K562 (cell line): Measurements from ENCODE around the gene RSPH9. TPM values are rescaled to one million over a fixed set of nuclear protein-coding genes. Genes with fewer than 3 reads are reported as not detected.

Source experiments
- ESRRB ChIP-seq: fragments of 250-450 bp; sonication (Bioruptor Pico); IDR thresholded peaks from 2 replicates; pipeline ENCODE4 v1.5.0; 2020; ENCODE audit warnings: mild to moderate bottlenecking, moderate library complexity, borderline replicate concordance
- FIP1L1 ChIP-seq: fragments of 200-400 bp; formaldehyde crosslinking; IDR thresholded peaks from 2 replicates; pipeline ENCODE4 v1.6.1; 2018; ENCODE audit warnings: mild to moderate bottlenecking, low read depth, low read length; ENCODE audit not compliant: poor library complexity, severe bottlenecking
- MNT ChIP-seq, 2 experiments: fragments of 450-650 bp; conservative IDR thresholded peaks; 2 replicates each; pipeline ENCODE4 v1.6.1; 2017; ENCODE audit warnings: mild to moderate bottlenecking in 2 of 2, moderate library complexity in 2 of 2
- POLR2A ChIP-seq: fragments of 450-650 bp; conservative IDR thresholded peaks from 2 replicates; pipeline ENCODE4 v1.6.1; 2016
- POLR2AphosphoS2 ChIP-seq: IDR thresholded peaks from 2 replicates; pipeline ENCODE4 v1.6.1; 2012; ENCODE audit warnings: low read length, improper control_type of control experiment
- PTBP1 ChIP-seq: fragments of 200-400 bp; formaldehyde crosslinking; IDR thresholded peaks from 2 replicates; pipeline ENCODE4 v1.6.1; 2017; ENCODE audit warnings: low read depth, low read length
- RAD21 ChIP-seq, 2 experiments: fragments of 250-450 bp in 1 of 2; fragments of 450-650 bp in 1 of 2; sonication (Bioruptor Pico) in 1 of 2; formaldehyde crosslinking in 1 of 2; IDR thresholded peaks in 1 of 2; conservative IDR thresholded peaks in 1 of 2; 2 replicates each; pipeline versions ENCODE4 v1.4.0 to v1.8.0; 2020 to 2022; ENCODE audit warnings: mild to moderate bottlenecking in 2 of 2, moderate library complexity in 1 of 2
- RBBP5 ChIP-seq: fragments of 200-600 bp; sonication (generic); IDR thresholded peaks from 2 replicates; pipeline ENCODE4 v1.6.1; 2012; ENCODE audit warnings: borderline replicate concordance, mild to moderate bottlenecking, low read length, control low read depth, inconsistent platforms; ENCODE audit not compliant: insufficient read depth, poor library complexity, severe bottlenecking
- ZFP30 ChIP-seq: fragments of 250-450 bp; sonication (Bioruptor Pico); IDR thresholded peaks from 2 replicates; pipeline ENCODE4 v1.8.0; 2022; ENCODE audit warnings: moderate library complexity, mild to moderate bottlenecking, inconsistent platforms, borderline replicate concordance
- ZNF134 ChIP-seq: fragments of 250-450 bp; sonication (Bioruptor Pico); conservative IDR thresholded peaks from 2 replicates; pipeline ENCODE4 v1.4.0; 2020
- ZNF586 ChIP-seq: fragments of 450-650 bp; formaldehyde crosslinking; conservative IDR thresholded peaks from 2 replicates; pipeline ENCODE4 v1.4.0; 2020; ENCODE audit warnings: mild to moderate bottlenecking, moderate library complexity
- polyA plus RNA-seq, 8 experiments: library from polyadenylated mRNA; depleted of rRNA in 4 of 8; stranded (reverse) in 5 of 8; unstranded in 3 of 8; fragments of >200 nt; fragmentation: Nextera tagmentation in 2 of 8; fragmentation: Illumina TruSeq in 1 of 8; extraction: Ambion mirVana in 2 of 8; extraction: Trizol in 1 of 8; gene quantifications; 2 replicates each; pipeline versions ENCODE4 v1.2.1 to v1.2.3, GENCODE V29; 2011 to 2014; ENCODE audit warnings: inconsistent platforms in 1 of 8, missing spikeins in 1 of 8
- total RNA-seq, 7 experiments: library from RNA; depleted of rRNA in 6 of 7; stranded (reverse); fragments of >200 nt in 6 of 7; fragmentation: Illumina TruSeq in 2 of 7; extraction: Trizol in 2 of 7; gene quantifications; 2 replicates each; pipeline versions ENCODE4 v1.2.1 to v1.2.3, GENCODE V29; 2011 to 2021; ENCODE audit warnings: low replicate concordance in 1 of 7
- TF ChIP-seq, protein P1 (sequence below): fragments of 450-650 bp; IDR thresholded peaks from 2 replicates; pipeline ENCODE4 v1.6.1; 2017; ENCODE audit warnings: antibody characterized with exemption, mild to moderate bottlenecking
- TF ChIP-seq, protein P2 (sequence below): fragments of 250-450 bp; sonication (Bioruptor Pico); IDR thresholded peaks from 2 replicates; pipeline ENCODE4 v1.8.0; 2022; ENCODE audit warnings: moderate library complexity, mild to moderate bottlenecking, inconsistent platforms
- TF ChIP-seq, protein P3 (sequence below): sonication (generic); formaldehyde crosslinking; IDR thresholded peaks from 2 replicates; pipeline ENCODE4 v1.8.1; 2023; ENCODE audit warnings: mild to moderate bottlenecking, missing genetic modification reagents, moderate library complexity
- TF ChIP-seq, protein P4 (sequence below), 2 experiments: IDR thresholded peaks; 2 replicates each; pipeline ENCODE4 v1.6.1; 2012; ENCODE audit warnings: improper control_type of control experiment in 2 of 2, low read depth in 2 of 2, low read length in 2 of 2, borderline replicate concordance in 1 of 2

The RSPH9 gene
- total and polyA plus RNA-seq, 9 of the 15 experiments (the other 6 are each of a cell fraction or from before 2014, with no cell fraction given), result 0.05 to 0.60 (median 0.39) TPM; not detected in 6

GRCh38 chr6:43628393-43629103 is 16.3 kb upstream of the RSPH9 start (continued):
- TF ChIP-seq, protein P1, sequence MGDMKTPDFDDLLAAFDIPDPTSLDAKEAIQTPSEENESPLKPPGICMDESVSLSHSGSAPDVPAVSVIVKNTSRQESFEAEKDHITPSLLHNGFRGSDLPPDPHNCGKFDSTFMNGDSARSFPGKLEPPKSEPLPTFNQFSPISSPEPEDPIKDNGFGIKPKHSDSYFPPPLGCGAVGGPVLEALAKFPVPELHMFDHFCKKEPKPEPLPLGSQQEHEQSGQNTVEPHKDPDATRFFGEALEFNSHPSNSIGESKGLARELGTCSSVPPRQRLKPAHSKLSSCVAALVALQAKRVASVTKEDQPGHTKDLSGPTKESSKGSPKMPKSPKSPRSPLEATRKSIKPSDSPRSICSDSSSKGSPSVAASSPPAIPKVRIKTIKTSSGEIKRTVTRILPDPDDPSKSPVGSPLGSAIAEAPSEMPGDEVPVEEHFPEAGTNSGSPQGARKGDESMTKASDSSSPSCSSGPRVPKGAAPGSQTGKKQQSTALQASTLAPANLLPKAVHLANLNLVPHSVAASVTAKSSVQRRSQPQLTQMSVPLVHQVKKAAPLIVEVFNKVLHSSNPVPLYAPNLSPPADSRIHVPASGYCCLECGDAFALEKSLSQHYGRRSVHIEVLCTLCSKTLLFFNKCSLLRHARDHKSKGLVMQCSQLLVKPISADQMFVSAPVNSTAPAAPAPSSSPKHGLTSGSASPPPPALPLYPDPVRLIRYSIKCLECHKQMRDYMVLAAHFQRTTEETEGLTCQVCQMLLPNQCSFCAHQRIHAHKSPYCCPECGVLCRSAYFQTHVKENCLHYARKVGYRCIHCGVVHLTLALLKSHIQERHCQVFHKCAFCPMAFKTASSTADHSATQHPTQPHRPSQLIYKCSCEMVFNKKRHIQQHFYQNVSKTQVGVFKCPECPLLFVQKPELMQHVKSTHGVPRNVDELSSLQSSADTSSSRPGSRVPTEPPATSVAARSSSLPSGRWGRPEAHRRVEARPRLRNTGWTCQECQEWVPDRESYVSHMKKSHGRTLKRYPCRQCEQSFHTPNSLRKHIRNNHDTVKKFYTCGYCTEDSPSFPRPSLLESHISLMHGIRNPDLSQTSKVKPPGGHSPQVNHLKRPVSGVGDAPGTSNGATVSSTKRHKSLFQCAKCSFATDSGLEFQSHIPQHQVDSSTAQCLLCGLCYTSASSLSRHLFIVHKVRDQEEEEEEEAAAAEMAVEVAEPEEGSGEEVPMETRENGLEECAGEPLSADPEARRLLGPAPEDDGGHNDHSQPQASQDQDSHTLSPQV, result no peak
- TF ChIP-seq ZNF134 (CRISPR knock-in tag) (no peak), POLR2A (peak; percentile 84), FIP1L1 (no peak), ZFP30 (no peak), RBBP5 (no peak), MNT (conservative IDR thresholded peaks at IDR 0.05) (no peak), ZNF586 (CRISPR knock-in tag) (no peak), PTBP1 (no peak), POLR2AphosphoS2 (no peak), ESRRB (CRISPR knock-in tag) (no peak), RAD21 (CRISPR knock-in tag; conservative IDR thresholded peaks at IDR 0.05 in 1 of 2, IDR thresholded peaks at IDR 0.05 in 1 of 2) (peak in 1 of 2 experiments; percentile 14; a peak in 1 of 4 replicates)
- TF ChIP-seq, protein P2, sequence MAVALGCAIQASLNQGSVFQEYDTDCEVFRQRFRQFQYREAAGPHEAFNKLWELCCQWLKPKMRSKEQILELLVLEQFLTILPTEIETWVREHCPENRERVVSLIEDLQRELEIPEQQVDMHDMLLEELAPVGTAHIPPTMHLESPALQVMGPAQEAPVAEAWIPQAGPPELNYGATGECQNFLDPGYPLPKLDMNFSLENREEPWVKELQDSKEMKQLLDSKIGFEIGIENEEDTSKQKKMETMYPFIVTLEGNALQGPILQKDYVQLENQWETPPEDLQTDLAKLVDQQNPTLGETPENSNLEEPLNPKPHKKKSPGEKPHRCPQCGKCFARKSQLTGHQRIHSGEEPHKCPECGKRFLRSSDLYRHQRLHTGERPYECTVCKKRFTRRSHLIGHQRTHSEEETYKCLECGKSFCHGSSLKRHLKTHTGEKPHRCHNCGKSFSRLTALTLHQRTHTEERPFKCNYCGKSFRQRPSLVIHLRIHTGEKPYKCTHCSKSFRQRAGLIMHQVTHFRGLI, result no peak
- TF ChIP-seq, protein P3, sequence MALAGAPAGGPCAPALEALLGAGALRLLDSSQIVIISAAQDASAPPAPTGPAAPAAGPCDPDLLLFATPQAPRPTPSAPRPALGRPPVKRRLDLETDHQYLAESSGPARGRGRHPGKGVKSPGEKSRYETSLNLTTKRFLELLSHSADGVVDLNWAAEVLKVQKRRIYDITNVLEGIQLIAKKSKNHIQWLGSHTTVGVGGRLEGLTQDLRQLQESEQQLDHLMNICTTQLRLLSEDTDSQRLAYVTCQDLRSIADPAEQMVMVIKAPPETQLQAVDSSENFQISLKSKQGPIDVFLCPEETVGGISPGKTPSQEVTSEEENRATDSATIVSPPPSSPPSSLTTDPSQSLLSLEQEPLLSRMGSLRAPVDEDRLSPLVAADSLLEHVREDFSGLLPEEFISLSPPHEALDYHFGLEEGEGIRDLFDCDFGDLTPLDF (CRISPR knock-in tag), result peak; percentile 48; the same call in 1 of the 2 replicates
- TF ChIP-seq, protein P4, sequence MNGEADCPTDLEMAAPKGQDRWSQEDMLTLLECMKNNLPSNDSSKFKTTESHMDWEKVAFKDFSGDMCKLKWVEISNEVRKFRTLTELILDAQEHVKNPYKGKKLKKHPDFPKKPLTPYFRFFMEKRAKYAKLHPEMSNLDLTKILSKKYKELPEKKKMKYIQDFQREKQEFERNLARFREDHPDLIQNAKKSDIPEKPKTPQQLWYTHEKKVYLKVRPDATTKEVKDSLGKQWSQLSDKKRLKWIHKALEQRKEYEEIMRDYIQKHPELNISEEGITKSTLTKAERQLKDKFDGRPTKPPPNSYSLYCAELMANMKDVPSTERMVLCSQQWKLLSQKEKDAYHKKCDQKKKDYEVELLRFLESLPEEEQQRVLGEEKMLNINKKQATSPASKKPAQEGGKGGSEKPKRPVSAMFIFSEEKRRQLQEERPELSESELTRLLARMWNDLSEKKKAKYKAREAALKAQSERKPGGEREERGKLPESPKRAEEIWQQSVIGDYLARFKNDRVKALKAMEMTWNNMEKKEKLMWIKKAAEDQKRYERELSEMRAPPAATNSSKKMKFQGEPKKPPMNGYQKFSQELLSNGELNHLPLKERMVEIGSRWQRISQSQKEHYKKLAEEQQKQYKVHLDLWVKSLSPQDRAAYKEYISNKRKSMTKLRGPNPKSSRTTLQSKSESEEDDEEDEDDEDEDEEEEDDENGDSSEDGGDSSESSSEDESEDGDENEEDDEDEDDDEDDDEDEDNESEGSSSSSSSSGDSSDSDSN (IDR thresholded peaks at IDR 0.05; ENCODE audit: borderline replicate concordance in 1 of 2, low read depth in 2 of 2, low read length in 2 of 2), result peak; percentile 68 to 84; a peak in 2 of 4 replicates
